Measurements from ENCODE around the gene OGDH. TPM values are rescaled to one million over a fixed set of nuclear protein-coding genes. Genes with fewer than 3 reads are reported as not detected.

The OGDH gene
- total and polyA plus RNA-seq, 2 of the 4 experiments (the other 2 are of a cell fraction): 47.4 to 56.5 TPM

GRCh38 chr7:44631458-44632115 lies 25.2 kb downstream of the OGDH start:
- H2BK15ac ChIP-seq (ENCODE audit: low read depth, low read length): no peak overlapping the region
- intact Hi-C loops (cut with micrococcal nuclease) (no loop called here), dilution Hi-C loops (cut with HindIII; ENCODE audit: low sequenced_read_pairs, unreplicated experiment) (no loop called here), in situ Hi-C loops (cut with MboI; ENCODE audit: low sequenced_read_pairs) (no loop called here)
- POLR2A ChIA-PET (ENCODE audit: unreplicated experiment): interaction anchor here (0.6 kb wide), 1 partner anchor 60 kb away, joined by 5 read pairs; no protein-coding TSS in a partner anchor
- peak overlapping the region; percentile 81; the same call in 1 of the 2 replicates for H2AK5ac ChIP-seq (ENCODE audit: low read depth, low read length)
- H3K18ac ChIP-seq (ENCODE audit: low read depth, low read length): no peak overlapping the region; the same call in 1 of the 2 replicates
- H3K9me3 ChIP-seq (ENCODE audit: control insufficient read depth, insufficient read depth, low read length): no peaks in the 10 kb centered on the region
- H2AFZ ChIP-seq (replicated peaks; ENCODE audit: low read length, poor library complexity): peak overlapping the region; percentile 24
- H4K20me1 ChIP-seq (ENCODE audit: insufficient read depth, low read length): peaks cover 7% of the 10 kb centered on the region; the same call in 1 of the 2 replicates
- H4K8ac ChIP-seq (ENCODE audit: low read depth in 2 of 2, low read length in 2 of 2): peak overlapping the region in 1 of 2 experiments; percentile 30; a peak in 1 of 4 replicates
- ATAC-seq (ENCODE audit: low read depth): peak; percentile 45
- H3K56ac ChIP-seq (ENCODE audit: extremely low read depth, insufficient read depth, low read length): no peak overlapping the region
- H4K5ac ChIP-seq (ENCODE audit: low read depth, low read length): no peak overlapping the region
- CTCF ChIA-PET: interaction anchor here (0.6 kb wide), 1 partner anchor 1878 kb away, joined by 4 read pairs; no protein-coding TSS in a partner anchor
- peak overlapping the region; percentile 44 for H3K4me2 ChIP-seq (ENCODE audit: low read depth, low read length)
- peaks cover 33% of the 10 kb centered on the region for H3K9me1 ChIP-seq (ENCODE audit: insufficient read depth, low read length)
- DNase-seq: peak; percentile 49
- H3K79me1 ChIP-seq (ENCODE audit: low read depth in 1 of 2, low read length in 2 of 2): peaks cover 21 to 64% of the 10 kb centered on the region in 2 experiments
- WGBS, 2 experiments (ENCODE audit: extremely low coverage in 2 of 2, insufficient read length in 1 of 2): 42% methylated on average over 2 of the region's 6 CpGs; no CpG with 5 or more reads in 1 of the 2 experiments
- no TSS peak for BruUV-seq (replicated peaks)
- no peak overlapping the region for H3K9ac ChIP-seq (ENCODE audit: low read depth, low read length)
- H4K91ac ChIP-seq (ENCODE audit: insufficient read depth, low read depth, low read length): no peak overlapping the region
- H2BK5ac ChIP-seq (ENCODE audit: low read depth, low read length, poor library complexity, severe bottlenecking): no peak overlapping the region
- peak overlapping the region; percentile 34; the same call in 1 of the 2 replicates for H3K23ac ChIP-seq (ENCODE audit: low read depth, low read length)
- H3K36me3 ChIP-seq (ENCODE audit: control insufficient read depth, insufficient read depth, low read length): peaks cover 7% of the 10 kb centered on the region; the same call in 1 of the 2 replicates
- H3K27me3 ChIP-seq (ENCODE audit: control insufficient read depth, insufficient read depth, low read length): no peaks in the 10 kb centered on the region
- TF ChIP-seq CEBPB (IDR thresholded peaks at IDR 0.05; ENCODE audit: low read depth, low read length) (0 out of 2 replicates have a peak, but pooled peaks have one; percentile 18), RAD21 (IDR thresholded peaks at IDR 0.05; ENCODE audit: low read length) (no peak)
- H3K27ac ChIP-seq (ENCODE audit: insufficient read depth, low read length): no peak overlapping the region
- peak overlapping the region; percentile 32; the same call in 1 of the 2 replicates for H3K4ac ChIP-seq (ENCODE audit: low read depth, low read length)
- peak overlapping the region; percentile 32; the same call in 1 of the 2 replicates for H3K14ac ChIP-seq (replicated peaks; ENCODE audit: low read depth, low read length)
- no peak overlapping the region for H2BK20ac ChIP-seq (ENCODE audit: low read depth, low read length)
- H2AK9ac ChIP-seq (replicated peaks; ENCODE audit: low read depth, low read length, poor library complexity): no peak overlapping the region
- peaks cover 27% of the 10 kb centered on the region for H3K4me1 ChIP-seq (ENCODE audit: control insufficient read depth, insufficient read depth, low read length)
- H2BK120ac ChIP-seq (ENCODE audit: low read depth, low read length): 0 out of 2 replicates have a peak overlapping the region, but pooled peaks have one; percentile 44
- H3K4me3 ChIP-seq (ENCODE audit: insufficient read depth, low read depth, low read length): no peak overlapping the region

Data from IMR-90 (cell line).